IPS DF 4.7 (cell line): ENCODE measurements around the gene MCCD1.

Experiments
- DNase-seq: peaks from one replicate; pipeline ENCODE4 v3.0.0-alpha.2; 2013; ENCODE audit warnings: low spot score; ENCODE audit errors: extremely low read depth

MCCD1 gene

GRCh38 chr6:31569861-31570536, 41.2 kb downstream of the MCCD1 start:
- DNase-seq, result no peak

DNA sequence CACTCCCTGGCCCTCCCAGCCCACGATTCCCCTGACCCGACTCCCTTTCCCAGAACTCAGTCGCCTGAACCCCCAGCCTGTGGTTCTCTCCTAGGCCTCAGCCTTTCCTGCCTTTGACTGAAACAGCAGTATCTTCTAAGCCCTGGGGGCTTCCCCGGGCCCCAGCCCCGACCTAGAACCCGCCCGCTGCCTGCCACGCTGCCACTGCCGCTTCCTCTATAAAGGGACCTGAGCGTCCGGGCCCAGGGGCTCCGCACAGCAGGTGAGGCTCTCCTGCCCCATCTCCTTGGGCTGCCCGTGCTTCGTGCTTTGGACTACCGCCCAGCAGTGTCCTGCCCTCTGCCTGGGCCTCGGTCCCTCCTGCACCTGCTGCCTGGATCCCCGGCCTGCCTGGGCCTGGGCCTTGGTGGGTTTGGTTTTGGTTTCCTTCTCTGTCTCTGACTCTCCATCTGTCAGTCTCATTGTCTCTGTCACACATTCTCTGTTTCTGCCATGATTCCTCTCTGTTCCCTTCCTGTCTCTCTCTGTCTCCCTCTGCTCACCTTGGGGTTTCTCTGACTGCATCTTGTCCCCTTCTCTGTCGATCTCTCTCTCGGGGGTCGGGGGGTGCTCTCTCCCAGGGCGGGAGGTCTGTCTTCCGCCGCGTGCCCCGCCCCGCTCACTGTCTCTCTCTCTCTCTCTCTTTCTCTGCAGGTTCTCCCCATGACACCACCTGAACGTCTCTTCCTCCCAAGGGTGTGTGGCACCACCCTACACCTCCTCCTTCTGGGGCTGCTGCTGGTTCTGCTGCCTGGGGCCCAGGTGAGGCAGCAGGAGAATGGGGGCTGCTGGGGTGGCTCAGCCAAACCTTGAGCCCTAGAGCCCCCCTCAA, 43.5 kb downstream of the MCCD1 start, which contains the start of gene LTA:
Gene LTA, plus strand, starts transcription at position 249 of the 871 bp plus-strand sequence. Its CDS starts 454 bp downstream, at position 703.
- DNase-seq, result no peak

DNA sequence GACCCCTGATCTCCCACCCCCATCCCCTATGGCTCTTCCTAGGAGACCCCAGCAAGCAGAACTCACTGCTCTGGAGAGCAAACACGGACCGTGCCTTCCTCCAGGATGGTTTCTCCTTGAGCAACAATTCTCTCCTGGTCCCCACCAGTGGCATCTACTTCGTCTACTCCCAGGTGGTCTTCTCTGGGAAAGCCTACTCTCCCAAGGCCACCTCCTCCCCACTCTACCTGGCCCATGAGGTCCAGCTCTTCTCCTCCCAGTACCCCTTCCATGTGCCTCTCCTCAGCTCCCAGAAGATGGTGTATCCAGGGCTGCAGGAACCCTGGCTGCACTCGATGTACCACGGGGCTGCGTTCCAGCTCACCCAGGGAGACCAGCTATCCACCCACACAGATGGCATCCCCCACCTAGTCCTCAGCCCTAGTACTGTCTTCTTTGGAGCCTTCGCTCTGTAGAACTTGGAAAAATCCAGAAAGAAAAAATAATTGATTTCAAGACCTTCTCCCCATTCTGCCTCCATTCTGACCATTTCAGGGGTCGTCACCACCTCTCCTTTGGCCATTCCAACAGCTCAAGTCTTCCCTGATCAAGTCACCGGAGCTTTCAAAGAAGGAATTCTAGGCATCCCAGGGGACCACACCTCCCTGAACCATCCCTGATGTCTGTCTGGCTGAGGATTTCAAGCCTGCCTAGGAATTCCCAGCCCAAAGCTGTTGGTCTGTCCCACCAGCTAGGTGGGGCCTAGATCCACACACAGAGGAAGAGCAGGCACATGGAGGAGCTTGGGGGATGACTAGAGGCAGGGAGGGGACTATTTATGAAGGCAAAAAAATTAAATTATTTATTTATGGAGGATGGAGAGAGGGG, 44.7 kb downstream of the MCCD1 start:
- no peak for DNase-seq

- no peak for DNase-seq
Observed at GRCh38 chr6:31574106-31575061, 45.6 kb downstream of the MCCD1 start.

GRCh38 chr6:31575335-31575901, 46.7 kb downstream of the MCCD1 start, which contains the start of gene TNF:
TSS of gene TNF (plus strand) at chr6:31575565. CDS start at chr6:31575742, 177 bp downstream.
- DNase-seq, result no peak

DNA sequence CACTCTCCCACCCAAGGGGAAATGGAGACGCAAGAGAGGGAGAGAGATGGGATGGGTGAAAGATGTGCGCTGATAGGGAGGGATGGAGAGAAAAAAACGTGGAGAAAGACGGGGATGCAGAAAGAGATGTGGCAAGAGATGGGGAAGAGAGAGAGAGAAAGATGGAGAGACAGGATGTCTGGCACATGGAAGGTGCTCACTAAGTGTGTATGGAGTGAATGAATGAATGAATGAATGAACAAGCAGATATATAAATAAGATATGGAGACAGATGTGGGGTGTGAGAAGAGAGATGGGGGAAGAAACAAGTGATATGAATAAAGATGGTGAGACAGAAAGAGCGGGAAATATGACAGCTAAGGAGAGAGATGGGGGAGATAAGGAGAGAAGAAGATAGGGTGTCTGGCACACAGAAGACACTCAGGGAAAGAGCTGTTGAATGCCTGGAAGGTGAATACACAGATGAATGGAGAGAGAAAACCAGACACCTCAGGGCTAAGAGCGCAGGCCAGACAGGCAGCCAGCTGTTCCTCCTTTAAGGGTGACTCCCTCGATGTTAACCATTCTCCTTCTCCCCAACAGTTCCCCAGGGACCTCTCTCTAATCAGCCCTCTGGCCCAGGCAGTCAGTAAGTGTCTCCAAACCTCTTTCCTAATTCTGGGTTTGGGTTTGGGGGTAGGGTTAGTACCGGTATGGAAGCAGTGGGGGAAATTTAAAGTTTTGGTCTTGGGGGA, 47.4 kb downstream of the MCCD1 start:
- no peak for DNase-seq

DNA sequence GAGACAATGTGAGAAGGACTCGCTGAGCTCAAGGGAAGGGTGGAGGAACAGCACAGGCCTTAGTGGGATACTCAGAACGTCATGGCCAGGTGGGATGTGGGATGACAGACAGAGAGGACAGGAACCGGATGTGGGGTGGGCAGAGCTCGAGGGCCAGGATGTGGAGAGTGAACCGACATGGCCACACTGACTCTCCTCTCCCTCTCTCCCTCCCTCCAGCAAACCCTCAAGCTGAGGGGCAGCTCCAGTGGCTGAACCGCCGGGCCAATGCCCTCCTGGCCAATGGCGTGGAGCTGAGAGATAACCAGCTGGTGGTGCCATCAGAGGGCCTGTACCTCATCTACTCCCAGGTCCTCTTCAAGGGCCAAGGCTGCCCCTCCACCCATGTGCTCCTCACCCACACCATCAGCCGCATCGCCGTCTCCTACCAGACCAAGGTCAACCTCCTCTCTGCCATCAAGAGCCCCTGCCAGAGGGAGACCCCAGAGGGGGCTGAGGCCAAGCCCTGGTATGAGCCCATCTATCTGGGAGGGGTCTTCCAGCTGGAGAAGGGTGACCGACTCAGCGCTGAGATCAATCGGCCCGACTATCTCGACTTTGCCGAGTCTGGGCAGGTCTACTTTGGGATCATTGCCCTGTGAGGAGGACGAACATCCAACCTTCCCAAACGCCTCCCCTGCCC, 48.3 kb downstream of the MCCD1 start:
- no peak for DNase-seq

DNA sequence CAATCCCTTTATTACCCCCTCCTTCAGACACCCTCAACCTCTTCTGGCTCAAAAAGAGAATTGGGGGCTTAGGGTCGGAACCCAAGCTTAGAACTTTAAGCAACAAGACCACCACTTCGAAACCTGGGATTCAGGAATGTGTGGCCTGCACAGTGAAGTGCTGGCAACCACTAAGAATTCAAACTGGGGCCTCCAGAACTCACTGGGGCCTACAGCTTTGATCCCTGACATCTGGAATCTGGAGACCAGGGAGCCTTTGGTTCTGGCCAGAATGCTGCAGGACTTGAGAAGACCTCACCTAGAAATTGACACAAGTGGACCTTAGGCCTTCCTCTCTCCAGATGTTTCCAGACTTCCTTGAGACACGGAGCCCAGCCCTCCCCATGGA, 48.8 kb downstream of the MCCD1 start:
- DNase-seq, result no peak

DNA sequence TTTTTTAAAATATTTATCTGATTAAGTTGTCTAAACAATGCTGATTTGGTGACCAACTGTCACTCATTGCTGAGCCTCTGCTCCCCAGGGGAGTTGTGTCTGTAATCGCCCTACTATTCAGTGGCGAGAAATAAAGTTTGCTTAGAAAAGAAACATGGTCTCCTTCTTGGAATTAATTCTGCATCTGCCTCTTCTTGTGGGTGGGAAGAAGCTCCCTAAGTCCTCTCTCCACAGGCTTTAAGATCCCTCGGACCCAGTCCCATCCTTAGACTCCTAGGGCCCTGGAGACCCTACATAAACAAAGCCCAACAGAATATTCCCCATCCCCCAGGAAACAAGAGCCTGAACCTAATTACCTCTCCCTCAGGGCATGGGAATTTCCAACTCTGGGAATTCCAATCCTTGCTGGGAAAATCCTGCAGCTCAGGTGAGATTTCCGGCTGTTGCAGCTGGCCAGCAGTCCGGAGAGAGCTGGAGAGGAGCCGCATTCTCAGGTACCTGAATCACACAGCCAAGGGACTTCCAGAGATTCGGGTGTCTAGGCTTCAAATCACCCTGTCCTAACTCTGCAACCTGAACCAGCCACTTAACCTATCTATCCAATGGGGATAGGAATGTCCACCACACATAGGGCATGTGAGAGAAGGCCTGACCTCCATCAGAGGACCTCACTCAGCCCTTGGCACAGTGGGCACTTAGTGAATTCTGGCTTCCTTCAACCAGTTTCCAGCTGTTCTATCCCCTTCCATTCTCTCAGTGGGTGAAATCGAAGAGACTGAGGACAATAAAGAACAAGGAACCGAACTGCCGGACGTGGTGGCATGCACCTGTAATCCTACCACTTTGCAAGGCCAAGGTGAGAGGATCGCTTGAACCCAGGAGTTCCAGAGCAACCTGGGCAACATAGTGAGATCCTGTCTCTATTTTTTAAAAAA, 49.7 kb downstream of the MCCD1 start:
- no peak for DNase-seq

- no peak for DNase-seq
Observed at GRCh38 chr6:31579119-31579505, 50.4 kb downstream of the MCCD1 start.
